Measurements from ENCODE around the gene ARHGEF3.

DNA sequence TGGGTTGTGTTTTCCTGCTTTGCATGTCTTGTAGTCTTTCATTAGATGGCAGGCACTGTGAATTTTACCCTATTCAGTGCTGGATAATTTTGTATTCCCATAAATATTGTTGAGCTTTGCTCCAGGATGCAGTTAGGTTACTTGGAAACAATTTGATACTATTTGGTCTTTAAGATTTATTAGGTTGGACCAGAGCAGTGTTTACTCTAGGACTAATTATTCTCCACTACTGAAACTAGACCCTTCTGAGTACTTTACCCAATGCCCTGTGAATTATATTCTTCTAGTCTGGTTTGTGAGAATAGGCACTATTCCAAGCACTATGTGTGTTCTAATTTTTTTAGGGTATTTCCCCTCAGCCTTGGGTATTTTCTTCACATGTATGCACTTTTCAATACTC lies 80.9 kb downstream of the ARHGEF3 start:
- TF ChIP-seq ZNF473 (tag by site-specific recombination; IDR thresholded peaks at IDR 0.05), result no peak
- TF ChIP-seq, protein P1, sequence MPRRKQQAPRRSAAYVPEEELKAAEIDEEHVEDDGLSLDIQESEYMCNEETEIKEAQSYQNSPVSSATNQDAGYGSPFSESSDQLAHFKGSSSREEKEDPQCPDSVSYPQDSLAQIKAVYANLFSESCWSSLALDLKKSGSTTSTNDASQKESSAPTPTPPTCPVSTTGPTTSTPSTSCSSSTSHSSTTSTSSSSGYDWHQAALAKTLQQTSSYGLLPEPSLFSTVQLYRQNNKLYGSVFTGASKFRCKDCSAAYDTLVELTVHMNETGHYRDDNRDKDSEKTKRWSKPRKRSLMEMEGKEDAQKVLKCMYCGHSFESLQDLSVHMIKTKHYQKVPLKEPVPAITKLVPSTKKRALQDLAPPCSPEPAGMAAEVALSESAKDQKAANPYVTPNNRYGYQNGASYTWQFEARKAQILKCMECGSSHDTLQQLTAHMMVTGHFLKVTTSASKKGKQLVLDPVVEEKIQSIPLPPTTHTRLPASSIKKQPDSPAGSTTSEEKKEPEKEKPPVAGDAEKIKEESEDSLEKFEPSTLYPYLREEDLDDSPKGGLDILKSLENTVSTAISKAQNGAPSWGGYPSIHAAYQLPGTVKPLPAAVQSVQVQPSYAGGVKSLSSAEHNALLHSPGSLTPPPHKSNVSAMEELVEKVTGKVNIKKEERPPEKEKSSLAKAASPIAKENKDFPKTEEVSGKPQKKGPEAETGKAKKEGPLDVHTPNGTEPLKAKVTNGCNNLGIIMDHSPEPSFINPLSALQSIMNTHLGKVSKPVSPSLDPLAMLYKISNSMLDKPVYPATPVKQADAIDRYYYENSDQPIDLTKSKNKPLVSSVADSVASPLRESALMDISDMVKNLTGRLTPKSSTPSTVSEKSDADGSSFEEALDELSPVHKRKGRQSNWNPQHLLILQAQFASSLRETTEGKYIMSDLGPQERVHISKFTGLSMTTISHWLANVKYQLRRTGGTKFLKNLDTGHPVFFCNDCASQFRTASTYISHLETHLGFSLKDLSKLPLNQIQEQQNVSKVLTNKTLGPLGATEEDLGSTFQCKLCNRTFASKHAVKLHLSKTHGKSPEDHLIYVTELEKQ (tag by site-specific recombination; IDR thresholded peaks at IDR 0.05; ENCODE audit: borderline replicate concordance), result no peak
- TF ChIP-seq, protein P2, sequence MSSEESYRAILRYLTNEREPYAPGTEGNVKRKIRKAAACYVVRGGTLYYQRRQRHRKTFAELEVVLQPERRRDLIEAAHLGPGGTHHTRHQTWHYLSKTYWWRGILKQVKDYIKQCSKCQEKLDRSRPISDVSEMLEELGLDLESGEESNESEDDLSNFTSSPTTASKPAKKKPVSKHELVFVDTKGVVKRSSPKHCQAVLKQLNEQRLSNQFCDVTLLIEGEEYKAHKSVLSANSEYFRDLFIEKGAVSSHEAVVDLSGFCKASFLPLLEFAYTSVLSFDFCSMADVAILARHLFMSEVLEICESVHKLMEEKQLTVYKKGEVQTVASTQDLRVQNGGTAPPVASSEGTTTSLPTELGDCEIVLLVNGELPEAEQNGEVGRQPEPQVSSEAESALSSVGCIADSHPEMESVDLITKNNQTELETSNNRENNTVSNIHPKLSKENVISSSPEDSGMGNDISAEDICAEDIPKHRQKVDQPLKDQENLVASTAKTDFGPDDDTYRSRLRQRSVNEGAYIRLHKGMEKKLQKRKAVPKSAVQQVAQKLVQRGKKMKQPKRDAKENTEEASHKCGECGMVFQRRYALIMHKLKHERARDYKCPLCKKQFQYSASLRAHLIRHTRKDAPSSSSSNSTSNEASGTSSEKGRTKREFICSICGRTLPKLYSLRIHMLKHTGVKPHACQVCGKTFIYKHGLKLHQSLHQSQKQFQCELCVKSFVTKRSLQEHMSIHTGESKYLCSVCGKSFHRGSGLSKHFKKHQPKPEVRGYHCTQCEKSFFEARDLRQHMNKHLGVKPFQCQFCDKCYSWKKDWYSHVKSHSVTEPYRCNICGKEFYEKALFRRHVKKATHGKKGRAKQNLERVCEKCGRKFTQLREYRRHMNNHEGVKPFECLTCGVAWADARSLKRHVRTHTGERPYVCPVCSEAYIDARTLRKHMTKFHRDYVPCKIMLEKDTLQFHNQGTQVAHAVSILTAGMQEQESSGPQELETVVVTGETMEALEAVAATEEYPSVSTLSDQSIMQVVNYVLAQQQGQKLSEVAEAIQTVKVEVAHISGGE (tag by site-specific recombination; conservative IDR thresholded peaks at IDR 0.05; ENCODE audit: low read depth), result no peak
- no peak for TF ChIP-seq CTCF (tag by site-specific recombination; IDR thresholded peaks at IDR 0.05)
- TF ChIP-seq ZNF777 (tag by site-specific recombination; IDR thresholded peaks at IDR 0.05; ENCODE audit: borderline replicate concordance), result no peak
- TF ChIP-seq ZNF660 (tag by site-specific recombination; IDR thresholded peaks at IDR 0.05), result no peak
- no peak for TF ChIP-seq ZBTB21 (tag by site-specific recombination; IDR thresholded peaks at IDR 0.05)
- TF ChIP-seq GLI4 (tag by site-specific recombination; IDR thresholded peaks at IDR 0.05), result no peak
- no peak for TF ChIP-seq ZNF274 (IDR thresholded peaks at IDR 0.05; ENCODE audit: low read length)
- TF ChIP-seq ZNF274 (tag by site-specific recombination; IDR thresholded peaks at IDR 0.05; ENCODE audit: borderline replicate concordance), result no peak
- TF ChIP-seq ZNF366 (tag by site-specific recombination; conservative IDR thresholded peaks at IDR 0.05), result no peak
- no peak for TF ChIP-seq ZNF830 (tag by site-specific recombination; IDR thresholded peaks at IDR 0.05; ENCODE audit: low read depth)
- TF ChIP-seq ZNF398 (tag by site-specific recombination; IDR thresholded peaks at IDR 0.05), result no peak

Data from HEK293 (cell line).